Loucy (cell line): ENCODE data around the gene RNF44.

Source experiments
- CTCF ChIP-seq: fragments of 200-600 bp; sonication (generic); conservative IDR thresholded peaks from 2 replicates; pipeline ENCODE4 v1.5.1; 2014; ENCODE audit warnings: mild to moderate bottlenecking, antibody characterized with exemption, low read length
- EZH2phosphoT487 ChIP-seq: fragments of 200-600 bp; IDR thresholded peaks from 2 replicates; pipeline ENCODE4 v1.6.1; 2018; ENCODE audit warnings: antibody characterized with exemption, mild to moderate bottlenecking, moderate library complexity, borderline replicate concordance

GRCh38 chr5:176540476-176540899, 3.3 kb upstream of the RNF44 start:
- TF ChIP-seq CTCF (no peak), EZH2phosphoT487 (no peak)
